ENCODE results near the gene DDX10. TPM values are rescaled to one million over a fixed set of nuclear protein-coding genes. Genes with fewer than 3 reads are reported as not detected.

The DDX10 gene
- total and polyA plus RNA-seq, 3 donors from 2014 or later = 25.7 to 64.4 (median 59.2) TPM

DNA sequence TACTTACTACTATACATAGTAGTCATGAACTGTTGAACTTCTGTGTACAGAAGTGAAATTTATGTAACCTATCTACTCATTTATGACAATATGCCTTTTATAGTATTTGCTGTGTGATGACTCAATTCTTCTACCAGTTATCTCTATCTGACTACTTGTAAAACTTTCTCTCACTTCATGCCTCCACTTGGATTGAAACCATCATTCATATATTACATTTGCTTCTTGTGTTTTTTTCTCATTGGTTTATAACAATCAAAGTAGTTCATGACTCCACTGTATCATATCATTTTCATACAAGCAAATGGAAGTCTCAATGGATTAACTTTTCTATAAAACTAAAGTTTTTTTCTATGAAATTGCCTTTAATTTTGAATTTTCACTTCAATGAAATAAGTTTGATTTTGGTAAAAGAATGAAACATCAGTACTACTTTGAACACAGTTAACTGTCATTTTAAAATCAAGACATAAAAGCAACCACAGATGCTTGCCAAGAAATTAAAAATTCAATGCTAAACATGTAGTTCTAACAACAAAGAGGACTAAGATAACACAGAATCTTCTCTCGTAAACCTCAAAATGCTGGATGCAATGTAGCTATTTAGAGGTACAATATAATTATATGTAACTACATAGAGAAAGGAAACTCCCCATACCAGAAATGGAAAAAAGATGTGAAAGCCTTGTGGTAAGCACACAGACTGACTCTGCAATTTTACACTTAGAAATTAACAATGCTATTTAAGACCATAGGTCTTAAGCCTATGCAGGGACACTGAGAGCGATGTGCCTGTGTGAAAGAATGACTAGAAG is 43.7 kb upstream of the DDX10 start:
- Histone ChIP-seq H3K27me3 (no peaks in the 10 kb centered on the region), H3K27ac (no peak overlapping the region), H3K36me3 (ENCODE audit: low read depth, missing control alignments) (no peaks in the 10 kb centered on the region), H3K4me3 (no peak overlapping the region), H3K9me3 (no peaks in the 10 kb centered on the region), H3K4me1 (no peaks in the 10 kb centered on the region)
- WGBS, 2 donors = 57 to 59% methylated on average over 2 of the region's 2 CpGs
- no peak for DNase-seq
- TF ChIP-seq CTCF (IDR thresholded peaks at IDR 0.05) (no peak), POLR2A (IDR thresholded peaks at IDR 0.05) (no peak)
- intact Hi-C loops (cut with DNase I; ENCODE audit: low total_unique reads) = no loop called here

DNA sequence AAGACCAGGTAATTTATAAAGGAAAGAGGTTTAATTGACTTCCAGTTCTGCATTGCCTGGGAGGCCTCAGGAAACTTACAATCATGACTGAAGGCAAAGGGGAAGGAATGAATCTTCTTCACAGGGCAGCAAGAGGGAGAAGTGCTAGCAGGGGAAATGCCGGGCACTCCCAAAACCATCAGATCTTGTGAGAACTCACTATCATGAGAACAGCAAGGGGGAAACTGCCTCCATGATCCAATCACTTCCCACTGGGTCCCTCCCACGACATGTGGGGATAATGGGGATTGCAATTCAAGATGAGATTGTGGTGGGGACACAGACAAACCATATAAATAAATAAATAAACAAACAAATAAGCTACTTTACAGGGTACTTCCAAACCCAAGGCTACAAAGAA is 42.5 kb upstream of the DDX10 start:
- no peak for DNase-seq
- no peaks in the 10 kb centered on the region for H3K36me3 ChIP-seq (ENCODE audit: low read depth, missing control alignments)
- H3K4me3 ChIP-seq = no peak overlapping the region
- intact Hi-C loops (cut with DNase I; ENCODE audit: low total_unique reads) = no loop called here
- H3K4me1 ChIP-seq = no peaks in the 10 kb centered on the region
- WGBS, 2 donors = 80 to 84% methylated on average over 2 of the region's 2 CpGs
- H3K9me3 ChIP-seq = no peaks in the 10 kb centered on the region
- TF ChIP-seq CTCF (IDR thresholded peaks at IDR 0.05) (no peak), POLR2A (IDR thresholded peaks at IDR 0.05) (no peak)
- no peak overlapping the region for H3K27ac ChIP-seq
- H3K27me3 ChIP-seq = no peaks in the 10 kb centered on the region

GRCh38 chr11:108624196-108624925 is 40.5 kb upstream of the DDX10 start:
- Histone ChIP-seq H3K27me3 (no peaks in the 10 kb centered on the region), H3K4me1 (no peaks in the 10 kb centered on the region), H3K4me3 (no peak overlapping the region), H3K36me3 (ENCODE audit: low read depth, missing control alignments) (no peaks in the 10 kb centered on the region), H3K27ac (no peak overlapping the region), H3K9me3 (no peaks in the 10 kb centered on the region)
- no peak for DNase-seq
- TF ChIP-seq POLR2A (IDR thresholded peaks at IDR 0.05) (no peak), CTCF (IDR thresholded peaks at IDR 0.05) (no peak)
- intact Hi-C loops (cut with DNase I; ENCODE audit: low total_unique reads) = no loop called here
- WGBS, 2 donors = 84 to 89% methylated on average over 5 of the region's 5 CpGs

- WGBS, 2 donors = 77 to 93% methylated on average over 5 to 10 of the region's 10 CpGs
Measured at GRCh38 chr11:108628326-108628725, 36.5 kb upstream of the DDX10 start.

More at GRCh38 chr11:108628326-108628725, 36.5 kb upstream of the DDX10 start:
- Histone ChIP-seq H3K27ac (no peak overlapping the region), H3K9me3 (no peaks in the 10 kb centered on the region), H3K4me1 (no peaks in the 10 kb centered on the region), H3K36me3 (ENCODE audit: low read depth, missing control alignments) (no peaks in the 10 kb centered on the region), H3K4me3 (no peak overlapping the region), H3K27me3 (no peaks in the 10 kb centered on the region)
- intact Hi-C loops (cut with DNase I; ENCODE audit: low total_unique reads) = no loop called here
- no peak for TF ChIP-seq POLR2A (IDR thresholded peaks at IDR 0.05)
- no peak for TF ChIP-seq CTCF (IDR thresholded peaks at IDR 0.05)
- no peak for DNase-seq

All from testis (tissue), 3 donors.